Measurements from ENCODE around the gene NTN4.

Gene NTN4

DNA sequence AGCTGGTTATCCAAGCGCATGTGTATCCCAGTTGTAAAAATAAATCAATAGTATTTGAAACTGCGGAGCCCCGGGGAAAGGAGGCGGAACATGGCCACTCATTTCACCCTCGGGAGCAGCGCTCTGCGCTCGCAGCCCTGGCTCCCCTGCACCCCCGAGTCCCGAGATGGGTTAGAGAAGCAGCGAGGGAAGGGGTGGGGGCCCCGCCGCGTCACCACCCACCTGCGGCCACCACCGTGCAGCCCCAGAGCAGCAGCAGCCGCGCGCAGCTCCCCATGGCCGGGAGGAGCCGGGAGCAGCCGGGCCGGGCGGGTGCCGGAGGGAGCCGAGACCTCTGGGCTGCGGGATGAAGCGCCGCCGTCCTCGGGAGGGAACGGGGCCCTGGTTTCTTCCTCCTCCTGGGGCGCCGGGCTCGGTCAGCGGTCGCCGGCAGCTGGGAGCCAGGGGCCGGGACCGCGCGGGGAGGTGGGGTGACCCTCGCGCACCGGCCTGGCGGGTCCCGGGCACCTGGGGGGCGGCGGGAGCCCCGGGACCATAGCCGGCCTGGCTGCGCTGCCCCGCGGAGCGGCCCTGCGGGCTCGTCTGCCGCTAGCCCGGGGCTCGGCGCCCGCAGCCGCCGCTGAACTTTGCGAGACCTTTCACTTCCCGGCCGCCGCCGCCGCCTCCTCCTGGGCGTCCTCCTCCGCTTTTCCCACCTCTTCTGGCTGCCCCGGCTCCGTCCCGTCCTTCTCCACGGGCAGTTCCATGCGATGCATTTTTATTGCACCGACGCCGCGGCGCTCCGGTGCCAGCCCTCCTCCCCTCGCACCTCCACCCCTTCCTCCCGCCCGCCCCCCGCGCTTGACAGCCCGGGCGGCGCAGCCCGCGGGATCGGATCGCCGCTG, at the start of gene NTN4:
Gene NTN4 (minus strand): TSS at position 732 of the 884 bp plus-strand sequence. CDS start 455 bp downstream, at position 277.
- no peak for TF ChIP-seq ZFX (IDR thresholded peaks at IDR 0.05)
- TF ChIP-seq, protein P1, sequence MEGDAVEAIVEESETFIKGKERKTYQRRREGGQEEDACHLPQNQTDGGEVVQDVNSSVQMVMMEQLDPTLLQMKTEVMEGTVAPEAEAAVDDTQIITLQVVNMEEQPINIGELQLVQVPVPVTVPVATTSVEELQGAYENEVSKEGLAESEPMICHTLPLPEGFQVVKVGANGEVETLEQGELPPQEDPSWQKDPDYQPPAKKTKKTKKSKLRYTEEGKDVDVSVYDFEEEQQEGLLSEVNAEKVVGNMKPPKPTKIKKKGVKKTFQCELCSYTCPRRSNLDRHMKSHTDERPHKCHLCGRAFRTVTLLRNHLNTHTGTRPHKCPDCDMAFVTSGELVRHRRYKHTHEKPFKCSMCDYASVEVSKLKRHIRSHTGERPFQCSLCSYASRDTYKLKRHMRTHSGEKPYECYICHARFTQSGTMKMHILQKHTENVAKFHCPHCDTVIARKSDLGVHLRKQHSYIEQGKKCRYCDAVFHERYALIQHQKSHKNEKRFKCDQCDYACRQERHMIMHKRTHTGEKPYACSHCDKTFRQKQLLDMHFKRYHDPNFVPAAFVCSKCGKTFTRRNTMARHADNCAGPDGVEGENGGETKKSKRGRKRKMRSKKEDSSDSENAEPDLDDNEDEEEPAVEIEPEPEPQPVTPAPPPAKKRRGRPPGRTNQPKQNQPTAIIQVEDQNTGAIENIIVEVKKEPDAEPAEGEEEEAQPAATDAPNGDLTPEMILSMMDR (conservative IDR thresholded peaks at IDR 0.05): no peak
- H3K27ac ChIP-seq: no peak within 1 kb of the TSS

DNA sequence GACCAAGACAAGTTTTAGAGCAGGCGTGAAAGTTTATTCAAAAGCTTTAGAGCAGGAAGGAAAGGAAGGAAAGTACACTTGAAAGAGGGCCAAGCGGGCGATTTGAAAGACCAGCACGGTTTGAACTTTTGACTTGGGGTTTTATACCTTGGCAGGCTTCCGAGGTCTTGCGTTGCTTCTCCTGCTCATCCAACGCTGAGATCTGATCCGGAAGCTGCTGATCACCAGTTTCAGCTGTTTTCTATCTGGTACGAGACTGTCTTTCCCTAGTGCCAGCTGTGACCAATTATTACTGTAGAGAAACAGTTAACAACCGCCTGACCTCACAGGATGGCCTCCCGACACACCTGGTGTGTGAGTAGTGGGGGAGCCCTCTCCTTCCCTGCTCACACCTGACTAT, 47.6 kb upstream of the NTN4 start:
- TF ChIP-seq, protein P1 (conservative IDR thresholded peaks at IDR 0.05): no peak
- no peak for TF ChIP-seq ZFX (IDR thresholded peaks at IDR 0.05)
- H3K27ac ChIP-seq: no peak overlapping the region

DNA sequence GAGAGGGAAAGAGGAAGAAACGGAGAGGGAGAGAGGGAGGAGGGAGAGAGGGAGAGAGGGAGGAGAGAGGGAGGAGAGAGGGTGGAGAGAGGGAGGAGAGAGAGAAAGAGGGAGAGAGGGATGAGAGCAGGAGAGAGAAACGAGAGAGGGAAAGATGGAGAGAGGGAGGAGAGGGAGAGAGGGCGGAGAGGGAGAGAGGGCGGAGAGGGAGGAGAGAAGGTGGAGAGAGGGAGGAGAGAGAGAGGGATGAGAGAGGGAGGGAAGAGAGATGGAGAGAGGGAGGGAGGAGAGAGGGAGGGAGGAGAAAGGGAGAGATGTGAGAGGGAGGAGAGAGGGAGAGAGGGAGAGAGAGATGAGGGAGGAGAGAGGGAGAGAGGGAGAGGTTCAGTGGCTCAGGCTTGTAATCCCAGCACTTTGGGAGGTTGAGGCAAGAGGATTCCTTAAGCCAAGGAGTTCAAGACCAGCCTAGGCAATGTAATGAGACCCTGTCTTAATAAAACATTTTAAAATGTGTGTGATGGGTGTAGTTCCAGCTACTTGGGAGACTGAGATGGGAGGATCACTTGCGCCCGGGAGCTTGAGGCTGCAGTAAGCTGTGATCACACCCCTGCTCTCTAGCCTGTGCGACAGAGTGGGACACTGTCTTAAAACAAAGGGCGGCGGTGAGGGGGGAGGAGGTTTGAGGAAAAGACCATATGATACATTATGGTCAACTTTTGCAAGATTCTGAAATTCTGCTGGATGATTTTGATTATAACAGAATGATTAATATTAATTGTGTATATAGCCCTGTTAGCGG, 46.9 kb upstream of the NTN4 start:
- no peak for TF ChIP-seq ZFX (IDR thresholded peaks at IDR 0.05)
- peak overlapping the region; percentile 21; the same call in 1 of the 2 replicates for H3K27ac ChIP-seq

DNA sequence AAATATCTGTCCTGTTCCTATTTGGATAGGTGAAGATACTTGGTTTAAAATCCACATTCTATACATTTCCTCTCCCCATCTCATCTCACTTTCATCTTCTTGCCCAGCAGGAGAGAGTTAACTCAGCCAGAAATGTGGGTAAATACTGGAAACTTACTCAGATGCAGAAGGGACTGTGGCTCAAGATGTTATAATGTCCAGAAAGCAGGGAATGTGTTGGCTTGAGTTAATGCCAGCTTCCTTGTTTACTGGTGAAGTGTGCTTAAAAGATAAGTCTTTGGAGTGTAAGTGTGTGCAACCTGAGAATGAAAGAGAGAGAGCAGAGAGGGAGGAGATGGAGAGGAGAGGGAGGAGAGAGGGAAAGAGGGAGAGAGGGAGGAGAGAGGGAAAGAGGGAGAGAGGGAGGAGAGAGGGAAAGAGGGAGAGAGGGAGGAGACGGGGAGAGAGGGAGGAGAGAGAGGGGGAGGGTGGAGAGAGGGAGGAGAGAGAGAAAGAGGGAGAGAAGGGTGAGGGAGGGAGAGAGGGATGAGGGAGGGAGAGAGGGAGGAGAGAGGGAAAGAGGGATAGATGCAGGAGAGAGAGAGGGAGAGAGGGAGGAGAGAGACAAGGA, 46.2 kb upstream of the NTN4 start:
- TF ChIP-seq ZFX (IDR thresholded peaks at IDR 0.05): no peak
- TF ChIP-seq, protein P1 (conservative IDR thresholded peaks at IDR 0.05): no peak
- peak overlapping the region; percentile 21; the same call in 1 of the 2 replicates for H3K27ac ChIP-seq

DNA sequence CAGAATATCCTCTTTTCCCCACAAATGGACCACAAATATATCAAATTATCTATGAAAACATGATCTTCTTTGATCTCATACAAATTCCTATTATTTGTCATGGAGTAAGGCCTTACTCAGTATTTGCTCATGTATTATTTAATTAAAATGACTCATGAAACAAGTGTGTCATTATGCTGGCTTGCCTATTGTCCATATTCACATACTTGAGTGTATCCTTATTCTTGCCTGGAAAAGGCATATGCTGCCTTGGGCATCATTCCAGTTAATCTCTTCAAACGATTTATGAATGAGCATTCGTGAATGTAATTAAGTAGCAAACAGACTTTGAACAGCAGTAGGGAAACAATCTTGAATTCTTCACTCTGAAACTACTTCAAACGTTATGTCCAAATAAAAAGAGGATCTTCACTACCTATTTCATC, 45.6 kb upstream of the NTN4 start:
- no peak overlapping the region for H3K27ac ChIP-seq
- TF ChIP-seq ZFX (IDR thresholded peaks at IDR 0.05): no peak
- TF ChIP-seq, protein P1 (conservative IDR thresholded peaks at IDR 0.05): no peak

DNA sequence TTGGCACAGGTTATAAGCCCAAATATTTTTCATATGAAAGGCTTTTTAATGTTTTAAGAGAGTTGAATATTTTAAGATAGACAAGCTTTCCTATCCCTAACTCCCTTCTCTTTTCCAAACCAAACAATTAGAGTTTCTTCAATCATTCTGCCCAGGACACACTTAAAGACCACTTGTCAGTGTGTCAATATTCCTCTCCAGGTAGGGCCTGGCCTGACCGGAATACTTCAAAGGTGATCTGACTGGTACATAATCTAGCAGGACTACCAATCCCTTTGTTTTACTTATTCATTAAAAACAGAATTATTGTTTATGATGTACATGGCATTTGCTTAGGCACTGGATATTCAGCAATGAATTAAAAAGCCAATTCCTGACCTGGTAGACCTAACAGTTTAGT, 44.0 kb upstream of the NTN4 start:
- TF ChIP-seq, protein P1 (conservative IDR thresholded peaks at IDR 0.05): no peak
- TF ChIP-seq ZFX (IDR thresholded peaks at IDR 0.05): no peak
- H3K27ac ChIP-seq: no peak overlapping the region

DNA sequence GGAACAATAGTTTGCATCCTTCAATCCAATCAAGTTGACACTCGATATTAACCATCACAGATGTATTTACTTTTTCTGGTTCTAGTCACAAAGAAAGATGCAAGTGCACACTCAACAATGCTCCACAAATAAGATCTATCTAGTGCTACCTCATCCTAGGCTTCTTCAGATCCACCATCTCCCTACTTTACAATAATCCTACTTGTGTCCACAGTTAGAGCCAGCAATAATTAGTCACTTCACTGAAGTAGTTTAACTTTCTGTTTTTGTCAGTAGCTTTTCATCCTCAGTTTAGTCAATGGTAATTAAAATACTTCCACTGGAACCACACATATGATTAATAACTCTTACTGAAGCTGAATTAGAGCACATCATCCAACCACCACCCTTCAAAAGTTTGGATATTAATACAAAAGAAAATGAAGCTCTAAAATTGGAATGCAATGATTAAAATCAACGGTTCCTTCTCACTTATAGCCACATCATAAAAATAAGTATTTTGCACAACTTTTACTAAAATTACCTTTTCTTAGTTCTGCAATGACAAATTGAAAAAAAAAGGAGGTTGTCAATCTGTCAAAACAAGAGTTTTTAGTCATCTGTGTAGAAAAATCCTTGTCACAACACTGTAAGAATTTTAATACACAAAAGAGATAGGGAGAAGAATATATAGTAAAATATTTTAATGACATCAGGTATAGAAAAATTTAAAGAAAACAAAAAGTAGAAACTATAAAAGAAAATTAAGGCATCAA, 39.9 kb upstream of the NTN4 start:
- no peak for TF ChIP-seq ZFX (IDR thresholded peaks at IDR 0.05)
- TF ChIP-seq, protein P1 (conservative IDR thresholded peaks at IDR 0.05): no peak
- H3K27ac ChIP-seq: 0 out of 2 replicates have a peak overlapping the region, but pooled peaks have one; percentile 19
